Iris pigment epithelial cell (primary cell): ENCODE measurements around the gene SPATA6L.
"Not testable (repeated sequence)": the region's sequence is repeated elsewhere in the genome, so short reads cannot be mapped to it uniquely, and the experiment has no call there.

ENCODE experiments used
- DNase-seq: peaks from one replicate; pipeline ENCODE4 v3.0.0-alpha.2; 2011; ENCODE audit warnings: low read depth

The SPATA6L gene

DNA sequence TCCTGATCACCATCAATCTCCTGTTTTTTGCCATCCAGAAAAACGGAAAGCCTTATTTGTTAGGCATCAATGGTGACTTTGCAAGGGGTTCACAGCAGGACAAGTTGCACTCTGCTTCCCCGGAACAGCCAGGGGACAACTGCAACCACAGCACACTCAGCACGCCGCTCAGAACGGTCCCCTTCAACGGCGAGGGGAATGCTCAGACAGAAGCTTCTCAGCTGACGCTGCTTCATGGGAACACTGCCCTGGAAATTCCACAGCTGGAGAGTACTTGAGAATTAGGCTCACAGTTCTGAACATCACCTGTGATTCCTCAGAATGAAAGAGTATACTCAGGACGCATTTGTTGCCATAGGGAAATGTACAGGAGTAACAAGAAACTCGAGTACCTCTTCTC is 44.3 kb downstream of the SPATA6L start:
- DNase-seq: no peak

DNA sequence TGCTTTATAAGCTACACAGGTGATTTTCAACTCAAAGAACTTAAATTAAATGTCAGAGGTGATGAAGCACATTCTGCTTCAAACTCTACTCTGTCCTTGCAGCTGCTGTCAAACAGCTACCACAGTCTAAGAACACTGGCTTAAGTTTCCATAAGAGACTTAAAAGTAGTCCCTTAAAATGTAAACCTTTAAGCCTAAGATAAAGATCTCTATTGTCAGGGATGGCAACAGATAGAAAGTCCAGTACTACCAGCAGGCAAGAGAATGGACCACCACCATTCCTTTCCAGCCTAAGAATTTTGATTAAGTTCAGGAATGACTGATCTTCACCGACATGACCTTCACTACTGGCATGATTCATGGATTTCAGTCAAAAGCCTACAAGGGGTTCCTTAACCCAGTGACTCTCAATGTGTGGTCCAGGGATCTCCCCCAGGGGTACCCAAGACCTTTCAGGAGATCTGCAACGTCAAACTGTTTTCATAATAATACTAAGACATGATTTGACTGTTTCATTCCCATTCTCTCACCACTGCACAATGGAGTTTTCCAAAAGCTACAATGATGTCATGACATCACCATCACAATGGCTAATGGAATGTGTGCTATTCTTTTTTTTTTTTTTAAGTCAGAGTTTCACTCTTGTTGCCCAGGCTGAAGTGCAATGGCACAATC is 45.3 kb downstream of the SPATA6L start:
- peak; percentile 28 for DNase-seq

DNA sequence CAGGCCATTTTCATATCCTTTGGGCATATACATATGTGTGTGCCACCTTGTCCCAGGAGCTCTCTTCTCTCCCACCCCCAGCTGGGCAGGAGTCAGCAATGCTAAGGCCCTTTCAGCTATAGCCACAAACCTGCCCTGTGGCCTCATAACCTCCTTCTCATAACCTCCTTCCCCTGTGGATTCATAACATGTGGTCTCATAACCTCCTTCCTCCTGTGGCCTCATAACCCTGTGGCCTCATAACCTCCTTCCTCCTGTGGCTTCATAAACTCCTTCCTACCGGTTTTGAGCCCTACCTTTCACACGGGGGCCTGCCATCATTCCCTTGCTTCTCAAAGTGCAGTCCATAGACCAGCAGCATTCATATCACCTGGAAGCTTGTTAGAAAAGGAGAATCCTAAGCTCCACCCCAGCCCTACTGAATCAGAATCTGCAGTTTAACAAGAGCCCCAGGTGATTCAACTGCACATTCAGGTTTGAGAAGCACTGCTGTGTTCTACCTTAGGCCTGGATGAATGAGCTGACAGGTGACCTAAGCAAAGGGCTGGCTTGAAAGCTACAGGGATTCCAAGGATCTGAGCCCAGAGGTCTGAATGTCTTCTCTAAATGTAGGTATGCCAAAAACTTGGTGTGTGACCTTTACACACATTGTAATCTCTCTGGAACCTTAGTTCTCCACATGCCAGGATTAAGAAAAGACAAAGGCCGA is 46.1 kb downstream of the SPATA6L start:
- no peak for DNase-seq

GRCh38 chr9:4618700-4619099 is 47.6 kb downstream of the SPATA6L start:
- no peak for DNase-seq

GRCh38 chr9:4617752-4618151 is 48.5 kb downstream of the SPATA6L start:
- no peak for DNase-seq

DNA sequence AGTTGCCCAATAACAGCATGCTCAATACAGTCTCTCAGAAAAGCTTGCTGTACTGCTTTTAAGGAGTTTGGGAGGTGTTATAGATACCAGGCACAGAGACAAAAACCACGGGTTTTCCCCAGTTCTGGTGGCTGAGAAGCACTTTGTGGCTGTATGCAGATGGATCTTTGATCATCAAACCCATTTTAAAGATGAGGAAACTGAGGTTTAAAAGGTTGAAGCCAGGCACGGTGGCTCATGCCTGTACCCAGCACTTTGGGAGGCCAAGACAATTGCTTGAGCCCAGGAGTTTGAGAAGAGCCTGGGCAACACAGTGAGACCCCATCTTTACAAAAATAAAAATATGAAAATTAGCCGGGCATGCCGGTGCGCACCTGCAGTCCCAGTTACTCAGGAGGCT is 50.5 kb downstream of the SPATA6L start:
- no peak for DNase-seq

GRCh38 chr9:4615251-4615650 is 51.0 kb downstream of the SPATA6L start:
- DNase-seq: peak; percentile 75

- no peak for DNase-seq
Observed at GRCh38 chr9:4614627-4615026, 51.7 kb downstream of the SPATA6L start.

GRCh38 chr9:4606033-4606432 is 60.2 kb downstream of the SPATA6L start:
- DNase-seq: not testable (repeated sequence)

- DNase-seq: peak; percentile 52
Observed at GRCh38 chr9:4604678-4605095, 61.6 kb downstream of the SPATA6L start.

- no peak for DNase-seq
Observed at GRCh38 chr9:4603830-4604229, 62.5 kb downstream of the SPATA6L start.

DNA sequence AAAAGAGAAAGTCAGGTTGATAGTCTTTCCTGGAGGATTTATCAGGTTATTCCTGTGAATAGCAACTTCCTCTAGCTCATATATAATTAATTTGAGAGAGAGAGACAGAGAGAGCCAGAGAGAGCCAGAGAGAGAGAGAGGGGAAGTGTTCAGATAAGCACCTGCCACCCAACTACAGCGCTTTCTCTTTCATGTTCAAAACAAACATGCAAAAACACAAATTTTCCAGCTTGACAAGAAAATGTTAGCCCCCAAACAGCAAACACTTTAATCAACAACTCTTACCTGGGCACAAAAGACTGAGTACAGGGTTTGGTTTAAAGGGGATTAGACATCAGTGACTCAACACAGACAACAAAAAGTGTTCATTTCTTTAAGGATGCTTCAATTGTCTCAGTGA is 65.9 kb downstream of the SPATA6L start:
- DNase-seq: no peak

GRCh38 chr9:4596165-4596922 is 69.9 kb downstream of the SPATA6L start:
- peak; percentile 23 for DNase-seq

GRCh38 chr9:4594994-4595393 is 71.3 kb downstream of the SPATA6L start:
- DNase-seq: no peak

DNA sequence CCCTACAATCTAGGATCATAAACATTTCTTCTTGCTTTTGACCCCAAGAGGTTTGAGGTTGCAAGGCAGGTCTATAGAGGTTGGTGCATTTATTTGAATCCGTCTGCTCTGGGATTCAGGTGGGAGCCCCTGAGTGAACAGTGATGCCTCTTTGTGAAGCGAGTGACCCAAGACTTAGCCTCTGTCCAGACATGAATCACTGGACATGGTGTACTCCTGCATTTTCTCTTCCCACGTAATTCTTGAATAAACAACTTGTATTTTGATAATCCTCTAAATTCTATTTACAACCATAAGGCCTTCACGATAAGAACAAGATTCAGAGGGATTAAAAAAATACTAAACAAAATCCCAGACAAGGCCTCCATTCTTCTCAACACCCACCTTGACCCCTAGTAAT is 71.7 kb downstream of the SPATA6L start:
- peak; percentile 43 for DNase-seq

- DNase-seq: peak; percentile 40
Observed at GRCh38 chr9:4592886-4593285, 73.4 kb downstream of the SPATA6L start.

GRCh38 chr9:4592295-4592694 is 74.0 kb downstream of the SPATA6L start:
- no peak for DNase-seq

GRCh38 chr9:4591123-4591500 is 75.2 kb downstream of the SPATA6L start:
- DNase-seq: no peak

DNA sequence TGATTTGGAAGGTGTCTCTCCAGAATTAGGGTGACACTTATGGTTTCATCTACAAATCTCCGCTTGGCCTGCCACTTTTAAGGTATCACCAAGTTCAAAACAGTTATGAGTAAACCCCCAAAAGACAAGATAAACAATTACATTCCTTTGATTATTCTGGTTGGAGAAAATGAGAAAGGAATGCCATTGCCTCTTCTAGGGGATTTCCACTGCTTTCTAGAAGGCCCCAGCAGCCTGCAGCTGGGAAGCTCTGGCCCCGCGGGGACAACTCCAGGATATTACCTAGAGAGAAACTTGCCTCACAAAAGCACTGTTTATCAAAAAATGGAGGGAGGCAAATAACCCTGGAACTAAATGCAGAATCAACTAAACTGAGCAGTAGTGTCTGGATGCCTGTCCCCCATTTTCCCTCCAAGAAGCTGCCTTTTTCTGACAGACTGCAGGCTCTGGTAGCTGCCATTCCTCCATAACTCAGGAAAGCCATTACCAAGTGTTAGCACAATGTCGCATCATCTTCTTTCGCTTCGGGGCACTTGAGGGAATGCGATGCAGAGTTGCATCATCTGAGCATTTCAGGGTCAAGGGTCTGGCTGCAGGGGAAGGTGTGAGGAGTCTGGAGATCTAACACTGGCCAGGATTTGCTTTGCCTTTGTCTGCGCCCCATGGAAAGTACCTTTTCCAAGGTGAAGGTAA is 75.7 kb downstream of the SPATA6L start:
- DNase-seq: peak; percentile 65

GRCh38 chr9:4588721-4589120 is 77.6 kb downstream of the SPATA6L start:
- peak; percentile 16 for DNase-seq

GRCh38 chr9:4585135-4585534 is 81.1 kb downstream of the SPATA6L start:
- no peak for DNase-seq

- no peak for DNase-seq
Observed at GRCh38 chr9:4584636-4585035, 81.6 kb downstream of the SPATA6L start.
